Fibroblast of mammary gland (primary cell): ENCODE results near the gene FIS1.
"Not testable (repeated sequence)": the region's sequence is repeated elsewhere in the genome, so short reads cannot be mapped to it uniquely, and the experiment has no call there.

Source experiments
- DNase-seq: peaks from one replicate; pipeline ENCODE4 v3.0.0-alpha.2; 2010; ENCODE audit warnings: low read depth
- H3K4me3 ChIP-seq: 2 replicates; pipeline ENCODE4 v1.5.1; 2011; ENCODE audit warnings: low read depth, mild to moderate bottlenecking, low read length, moderate library complexity; ENCODE audit not compliant: control insufficient read depth
- CTCF ChIP-seq: conservative IDR thresholded peaks from 2 replicates; pipeline ENCODE4 v1.5.1; 2011; ENCODE audit warnings: low read depth, low read length, inconsistent platforms; ENCODE audit not compliant: control insufficient read depth, insufficient read depth

The FIS1 gene

GRCh38 chr7:101211501-101211900, 33.4 kb downstream of the FIS1 start:
- no peak for TF ChIP-seq CTCF
- DNase-seq, result no peak
- no peak overlapping the region for H3K4me3 ChIP-seq

GRCh38 chr7:101210143-101210542, 34.7 kb downstream of the FIS1 start:
- no peak for TF ChIP-seq CTCF
- no peak overlapping the region for H3K4me3 ChIP-seq

DNA sequence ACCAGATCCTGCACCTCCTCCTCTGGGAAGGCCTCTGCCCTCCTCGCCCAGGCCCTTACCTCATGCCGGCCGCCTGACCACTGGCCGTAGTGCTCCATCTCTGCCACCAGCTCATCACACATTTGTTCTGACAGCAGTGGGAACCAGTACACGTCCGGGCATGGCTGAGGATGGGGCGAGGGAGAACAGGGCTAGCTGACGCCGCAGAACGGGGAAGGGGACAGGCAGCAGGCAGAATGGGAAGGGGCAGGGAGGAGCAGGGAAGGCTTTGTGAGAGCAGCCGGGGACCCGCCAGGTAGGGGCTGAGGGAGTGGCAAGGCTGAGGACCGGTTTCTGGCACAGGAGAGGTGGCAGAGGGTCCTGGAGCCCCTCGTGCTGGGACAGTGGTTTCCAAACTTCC, 36.1 kb downstream of the FIS1 start:
- TF ChIP-seq CTCF, result no peak
- H3K4me3 ChIP-seq, result no peak overlapping the region
- DNase-seq, result no peak

More at GRCh38 chr7:101210143-101210542, 34.7 kb downstream of the FIS1 start:
- no peak for DNase-seq

GRCh38 chr7:101207459-101207858, 37.4 kb downstream of the FIS1 start:
- no peak overlapping the region for H3K4me3 ChIP-seq
- TF ChIP-seq CTCF, result no peak
- DNase-seq, result no peak

- no peak for DNase-seq
- TF ChIP-seq CTCF, result no peak
These were observed 38.2 kb downstream of the FIS1 start for GRCh38 chr7:101206665-101207042.

DNA sequence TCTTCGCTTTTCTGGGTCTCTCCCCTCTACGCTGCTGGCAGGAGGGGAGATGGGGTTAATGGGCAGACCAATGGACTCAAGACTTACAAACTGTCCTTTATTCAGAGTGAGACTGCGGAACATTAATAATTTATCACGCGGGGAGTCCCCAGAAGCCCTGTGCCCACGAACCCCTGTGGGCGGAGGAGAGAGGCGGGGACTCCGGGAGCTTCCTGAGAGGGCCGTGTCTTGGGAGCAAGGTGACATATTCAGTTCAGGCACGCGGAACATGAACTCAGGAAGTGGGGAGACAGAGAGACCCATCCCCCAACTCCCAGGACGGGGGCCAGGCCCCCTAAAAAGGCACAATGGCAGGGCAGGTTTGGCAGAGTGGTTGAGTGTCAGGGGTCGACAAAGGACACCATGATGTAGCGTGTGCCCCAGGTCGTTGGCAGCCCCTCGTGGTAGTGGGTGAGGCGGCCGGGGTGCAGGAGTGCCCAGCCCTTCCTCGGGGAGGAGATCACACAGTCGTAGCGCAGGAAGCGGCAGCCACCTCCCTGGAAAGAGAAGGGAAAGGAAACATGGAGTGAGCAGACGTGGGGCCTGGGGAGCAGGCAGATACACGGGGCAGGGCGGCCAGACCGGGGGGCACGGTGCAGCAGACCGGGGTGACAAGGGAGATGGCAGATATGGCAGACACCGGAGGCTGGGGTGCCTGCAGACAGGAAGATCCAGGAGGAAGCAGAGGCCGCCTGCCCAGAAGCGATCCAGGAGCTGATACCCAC, 38.8 kb downstream of the FIS1 start:
- TF ChIP-seq CTCF, result no peak
- no peak overlapping the region for H3K4me3 ChIP-seq
- no peak for DNase-seq

More at GRCh38 chr7:101206665-101207042, 38.2 kb downstream of the FIS1 start:
- H3K4me3 ChIP-seq, result no peak overlapping the region

DNA sequence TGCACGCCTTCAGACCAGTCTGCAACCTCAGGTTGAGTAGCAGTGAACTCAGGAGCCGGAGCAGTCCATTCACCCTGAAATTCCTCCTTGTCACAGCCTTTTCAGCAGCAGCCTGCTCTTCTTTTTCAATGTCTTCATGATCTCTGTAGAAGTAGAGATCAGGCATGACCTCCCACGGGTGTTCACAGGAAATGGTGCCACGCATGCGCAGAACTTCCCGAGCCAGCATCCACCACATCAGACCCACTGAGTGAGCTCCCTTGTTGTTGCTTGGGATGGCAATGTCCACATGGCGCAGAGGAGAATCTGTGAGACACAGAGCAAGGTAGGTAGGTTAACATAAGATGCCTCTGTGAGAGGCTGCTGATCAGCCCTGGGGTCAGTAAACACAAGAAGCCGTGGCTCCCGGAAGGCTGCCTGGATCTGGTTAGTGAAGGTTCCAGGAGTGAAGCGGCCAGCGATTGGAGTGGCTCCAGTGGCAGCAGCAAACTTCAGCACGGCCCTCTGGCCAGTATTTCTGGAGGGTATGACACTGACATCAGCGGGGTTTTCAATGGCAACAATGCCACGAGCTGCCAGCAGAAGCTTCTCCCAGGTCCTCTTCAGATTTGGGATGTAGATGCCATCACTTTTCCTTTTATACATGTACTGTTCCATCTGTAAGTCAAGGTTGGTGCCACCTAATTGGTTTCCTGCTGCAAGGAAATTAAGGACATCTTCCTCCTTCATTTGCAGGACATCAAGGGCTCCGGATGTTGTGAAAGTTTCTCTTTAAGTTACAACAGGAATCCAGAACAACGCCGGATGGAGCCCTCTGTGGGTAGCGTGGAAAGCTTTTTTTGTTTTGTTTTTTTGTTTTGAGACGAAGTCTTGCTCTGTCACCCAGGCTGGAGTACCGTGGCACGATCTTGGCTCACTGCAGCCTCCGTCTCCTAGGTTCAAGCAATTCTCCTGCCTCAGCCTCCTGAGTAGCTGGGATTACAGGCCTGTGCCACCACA, 40.8 kb downstream of the FIS1 start:
- H3K4me3 ChIP-seq, DNase-seq: not testable (repeated sequence)
